ENCODE measurements around the gene F2RL3.

DNA sequence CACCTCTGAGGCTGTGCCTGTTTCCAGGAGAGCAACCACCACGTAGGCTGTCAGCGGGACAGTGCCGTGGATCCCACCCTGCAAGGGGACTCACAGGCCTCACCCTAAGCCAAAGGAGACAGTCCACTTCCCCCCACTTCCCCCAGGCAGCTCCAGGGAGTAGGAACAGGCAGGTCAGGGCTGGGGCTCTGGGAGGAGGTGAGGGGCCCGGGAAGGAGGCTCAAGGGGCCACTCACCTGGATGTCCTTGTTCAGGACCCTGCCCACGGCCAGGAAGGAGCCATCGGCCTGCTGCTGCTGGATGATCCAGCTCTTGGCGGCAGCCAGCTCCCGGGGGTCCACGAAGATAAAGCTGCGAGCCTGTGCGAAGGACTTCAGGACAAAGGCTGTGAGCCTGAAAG, 25.6 kb downstream of the F2RL3 start:
- no peak for TF ChIP-seq BHLHE40 (IDR thresholded peaks at IDR 0.05; ENCODE audit: borderline replicate concordance)
- TF ChIP-seq LEF1 (IDR thresholded peaks at IDR 0.05; ENCODE audit: borderline replicate concordance) = no peak
- no peak for TF ChIP-seq TARDBP (IDR thresholded peaks at IDR 0.05)
- no peak for TF ChIP-seq FOXM1 (IDR thresholded peaks at IDR 0.05; ENCODE audit: borderline replicate concordance)
- no peak for TF ChIP-seq PKNOX1 (IDR thresholded peaks at IDR 0.05)
- TF ChIP-seq ZNF384 (IDR thresholded peaks at IDR 0.05) = no peak
- no peak for TF ChIP-seq SP1 (IDR thresholded peaks at IDR 0.05)
- TF ChIP-seq ELF4 (IDR thresholded peaks at IDR 0.05) = no peak
- no peak for TF ChIP-seq L3MBTL2 (conservative IDR thresholded peaks at IDR 0.05)
- no peak for TF ChIP-seq ARNT (IDR thresholded peaks at IDR 0.05)
